ENCODE measurements around the gene ZNF615.

GRCh38 chr19:51971624-51972023 lies 36.4 kb downstream of the ZNF615 start:
- no peak for TF ChIP-seq POLR2AphosphoS5 (IDR thresholded peaks at IDR 0.05)
- TF ChIP-seq POLR2A (IDR thresholded peaks at IDR 0.05), result no peak

Measured in spleen (tissue), 3 donors.